Type B pancreatic cell (in vitro differentiated cells): ENCODE results near the gene SFTPD. TPM values are rescaled to one million over a fixed set of nuclear protein-coding genes. Genes with fewer than 3 reads are reported as not detected.

Source experiments
- DNase-seq: peaks from one replicate; pipeline ENCODE4 v3.0.0; 2021; ENCODE audit warnings: mixed read lengths; ENCODE audit not compliant: unreplicated experiment; ENCODE audit errors: extremely low spot score
- H3K27ac Mint-ChIP-seq: 2 replicates; pipeline ENCODE4 v1.8.0; 2021; ENCODE audit warnings: mild to moderate bottlenecking, mixed read lengths
- H3K27me3 Mint-ChIP-seq: 2 replicates; pipeline ENCODE4 v1.8.0; 2021; ENCODE audit warnings: mixed read lengths
- H3K36me3 Mint-ChIP-seq: 2 replicates; pipeline ENCODE4 v1.8.0; 2021; ENCODE audit warnings: mixed read lengths
- H3K4me1 Mint-ChIP-seq: one replicate; pipeline ENCODE4 v1.8.0; 2021; ENCODE audit warnings: mixed read lengths; ENCODE audit not compliant: unreplicated experiment
- H3K4me3 Mint-ChIP-seq: 2 replicates; pipeline ENCODE4 v1.8.0; 2021; ENCODE audit warnings: mild to moderate bottlenecking, mixed read lengths
- H3K9me3 Mint-ChIP-seq: 2 replicates; pipeline ENCODE4 v1.8.0; 2021; ENCODE audit warnings: mixed read lengths
- CTCF ChIP-seq: fragments of 200-600 bp; sonication (generic); conservative IDR thresholded peaks from 2 replicates; pipeline ENCODE4 v1.5.0; 2021; ENCODE audit warnings: antibody characterized with exemption, mild to moderate bottlenecking
- total RNA-seq: library from RNA; stranded (reverse); gene quantifications from 2 replicates; pipeline ENCODE4 v1.2.1, GENCODE V29; 2021; ENCODE audit warnings: low replicate concordance

The SFTPD gene
- total RNA-seq, 1 donor from 2014 or later = 0.24 TPM

DNA sequence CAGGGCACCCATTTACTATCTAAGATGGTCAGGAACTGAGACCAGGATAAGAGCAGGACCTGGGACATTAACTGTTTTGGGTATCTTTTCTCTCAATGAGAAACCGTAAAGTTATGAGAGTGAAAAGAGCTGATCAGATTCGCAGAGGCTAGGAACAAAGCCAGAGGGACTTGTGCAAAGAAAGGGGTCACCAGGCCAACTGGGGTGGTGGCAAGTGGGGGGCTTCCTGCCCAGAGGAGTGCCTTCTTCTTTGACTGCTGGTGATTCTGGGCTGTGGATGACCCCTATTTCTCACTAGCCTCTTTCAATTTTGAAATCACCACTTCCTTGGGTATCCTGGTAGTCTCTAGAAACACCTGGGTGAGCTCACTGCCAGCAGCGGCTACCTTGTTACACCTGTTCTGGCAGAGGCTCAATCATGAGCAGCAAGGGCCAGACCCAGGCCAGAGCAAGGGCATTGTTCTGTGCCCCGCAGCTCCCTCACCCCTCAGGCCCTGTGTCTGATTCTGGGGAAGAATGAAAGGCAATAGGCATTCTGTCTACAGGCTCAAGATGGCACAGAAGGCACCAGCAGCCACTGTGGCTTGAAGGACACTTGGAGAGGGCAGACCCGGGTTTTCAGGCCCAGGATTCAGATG, 999 bp downstream of the SFTPD start:
- no peak for TF ChIP-seq CTCF
- Mint-ChIP-seq H3K27me3 (peaks cover 14% of the 10 kb centered on the region), H3K4me1 (no peaks in the 10 kb centered on the region), H3K4me3 (no peak overlapping the region), H3K27ac (no peak overlapping the region), H3K9me3 (no peaks in the 10 kb centered on the region), H3K36me3 (no peaks in the 10 kb centered on the region)
- peak; percentile 53 for DNase-seq

GRCh38 chr10:79947083-79947415, 1.9 kb downstream of the SFTPD start:
- no peak overlapping the region for H3K4me3 Mint-ChIP-seq
- H3K36me3 Mint-ChIP-seq = no peaks in the 10 kb centered on the region
- H3K9me3 Mint-ChIP-seq = no peaks in the 10 kb centered on the region
- peaks cover 14% of the 10 kb centered on the region for H3K27me3 Mint-ChIP-seq
- no peaks in the 10 kb centered on the region for H3K4me1 Mint-ChIP-seq
- no peak for DNase-seq
- no peak overlapping the region for H3K27ac Mint-ChIP-seq
- no peak for TF ChIP-seq CTCF

DNA sequence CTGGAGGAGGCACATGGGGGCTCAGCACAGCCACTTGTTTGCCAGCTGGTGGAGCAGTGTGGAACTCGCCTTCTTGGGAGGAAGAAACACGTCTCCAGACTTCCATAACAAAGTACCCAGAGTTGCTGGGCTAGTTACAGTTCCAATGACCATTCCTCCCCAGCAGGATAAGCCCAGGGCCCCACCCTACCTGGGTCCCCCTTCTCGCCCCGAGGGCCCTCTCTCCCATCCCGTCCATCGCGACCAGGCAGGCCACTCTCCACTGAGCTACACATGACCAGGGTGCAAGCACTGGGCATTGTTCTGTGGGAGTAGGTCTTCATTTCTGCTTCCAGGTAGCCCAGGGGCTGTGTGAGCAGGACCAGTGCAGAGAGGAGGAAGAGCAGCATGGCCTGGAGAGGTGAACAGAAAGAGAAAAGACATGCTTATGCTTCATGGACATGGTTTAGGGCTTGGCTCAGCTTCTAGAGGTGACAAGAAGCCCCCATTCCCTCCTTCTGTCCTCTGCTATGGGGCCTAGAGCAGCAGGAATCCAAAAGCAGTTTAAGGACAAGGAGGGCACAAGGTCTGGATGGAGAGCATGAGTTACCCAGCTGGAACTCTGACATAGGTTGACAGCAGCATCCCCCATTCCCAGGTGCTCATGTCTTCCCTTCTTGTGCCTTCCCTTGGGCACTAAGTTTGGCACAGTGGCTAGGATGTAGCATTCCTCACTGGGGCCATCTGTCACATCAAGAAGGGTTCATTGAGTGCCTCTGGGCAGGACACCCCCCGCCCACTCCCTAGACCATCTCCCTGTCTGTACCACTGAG, 2.4 kb downstream of the SFTPD start:
- H3K36me3 Mint-ChIP-seq = no peaks in the 10 kb centered on the region
- no peaks in the 10 kb centered on the region for H3K4me1 Mint-ChIP-seq
- no peak overlapping the region for H3K4me3 Mint-ChIP-seq
- TF ChIP-seq CTCF = no peak
- DNase-seq = peak; percentile 47
- peaks cover 15% of the 10 kb centered on the region for H3K27me3 Mint-ChIP-seq
- H3K9me3 Mint-ChIP-seq = no peaks in the 10 kb centered on the region
- no peak overlapping the region for H3K27ac Mint-ChIP-seq

DNA sequence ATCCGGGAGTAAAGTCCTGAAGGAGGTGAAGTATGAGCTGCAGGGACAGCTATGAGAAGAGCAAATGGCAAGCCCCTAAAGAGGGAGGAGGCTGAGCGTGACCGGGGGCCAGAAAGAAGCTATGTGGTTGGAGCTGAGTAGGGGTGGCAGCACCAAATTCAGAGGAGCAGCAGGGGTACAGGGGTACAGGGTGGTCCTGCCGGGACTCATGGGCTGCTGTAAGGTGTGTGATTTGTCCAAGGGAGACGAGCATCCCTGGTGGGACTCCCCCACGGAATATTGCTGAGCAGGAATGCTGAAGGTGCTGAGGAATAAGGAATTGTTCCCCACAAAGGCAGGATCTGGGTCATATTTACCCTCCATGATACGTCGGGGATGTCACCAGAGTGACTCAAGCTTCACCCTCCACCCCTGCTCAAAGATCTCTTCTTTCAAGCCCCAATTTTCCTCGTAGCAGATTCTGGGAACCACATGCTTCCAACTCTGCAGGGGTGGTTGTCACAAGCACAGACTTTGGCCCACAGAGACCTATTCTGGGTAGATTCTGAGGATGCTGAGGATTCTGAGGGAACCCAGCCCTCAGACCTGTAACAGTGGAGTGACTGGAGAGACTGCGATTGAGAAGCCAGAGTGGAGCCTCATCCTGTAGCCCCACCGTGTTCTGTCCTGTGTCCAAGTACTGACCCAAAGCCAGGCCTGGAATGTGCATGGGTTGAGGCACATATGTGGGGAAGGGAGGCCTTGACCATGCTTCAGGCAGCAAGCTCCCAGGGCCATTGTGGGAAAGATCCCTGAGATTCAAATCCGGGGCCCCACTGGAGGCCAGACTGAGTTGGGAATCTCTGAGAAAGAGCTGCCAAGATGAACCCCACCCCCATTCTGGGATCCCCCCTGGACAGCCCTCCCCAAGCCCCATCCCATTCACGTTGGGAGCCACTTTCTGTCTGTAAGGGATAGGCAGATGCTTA, 4.2 kb downstream of the SFTPD start:
- Mint-ChIP-seq H3K36me3 (no peaks in the 10 kb centered on the region), H3K9me3 (no peaks in the 10 kb centered on the region), H3K4me3 (no peak overlapping the region), H3K27ac (no peak overlapping the region), H3K4me1 (no peaks in the 10 kb centered on the region), H3K27me3 (peaks cover 16% of the 10 kb centered on the region)
- peak; percentile 64 for DNase-seq
- TF ChIP-seq CTCF = no peak

DNA sequence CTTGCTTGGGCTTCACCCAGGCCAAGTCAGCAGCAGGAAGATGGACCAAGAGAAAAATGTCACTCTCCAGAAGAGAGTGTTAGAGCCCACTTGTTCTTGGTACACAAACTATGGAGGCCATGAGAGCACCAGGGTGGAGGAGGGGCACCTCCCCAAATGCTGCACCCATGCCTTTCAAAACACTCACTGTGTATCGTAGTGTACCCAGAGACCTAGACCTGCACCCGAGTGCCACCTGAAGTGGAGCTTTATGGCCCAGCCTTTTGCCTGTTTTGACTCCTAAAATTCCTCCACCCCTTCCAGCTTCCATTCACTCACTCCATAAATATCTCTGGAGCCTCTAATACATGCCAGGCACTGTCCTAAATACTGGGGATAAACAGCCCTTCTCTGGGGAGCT, 5.0 kb downstream of the SFTPD start:
- no peak for TF ChIP-seq CTCF
- Mint-ChIP-seq H3K36me3 (no peaks in the 10 kb centered on the region), H3K27ac (no peak overlapping the region), H3K4me3 (no peak overlapping the region), H3K9me3 (no peaks in the 10 kb centered on the region), H3K27me3 (peaks cover 16% of the 10 kb centered on the region), H3K4me1 (no peaks in the 10 kb centered on the region)
- peak; percentile 48 for DNase-seq
